ENCODE measurements around the gene NDUFA7.
A peak's percentile ranks its signal among the peaks of the same experiment; 100 is the strongest.

Gene NDUFA7

DNA sequence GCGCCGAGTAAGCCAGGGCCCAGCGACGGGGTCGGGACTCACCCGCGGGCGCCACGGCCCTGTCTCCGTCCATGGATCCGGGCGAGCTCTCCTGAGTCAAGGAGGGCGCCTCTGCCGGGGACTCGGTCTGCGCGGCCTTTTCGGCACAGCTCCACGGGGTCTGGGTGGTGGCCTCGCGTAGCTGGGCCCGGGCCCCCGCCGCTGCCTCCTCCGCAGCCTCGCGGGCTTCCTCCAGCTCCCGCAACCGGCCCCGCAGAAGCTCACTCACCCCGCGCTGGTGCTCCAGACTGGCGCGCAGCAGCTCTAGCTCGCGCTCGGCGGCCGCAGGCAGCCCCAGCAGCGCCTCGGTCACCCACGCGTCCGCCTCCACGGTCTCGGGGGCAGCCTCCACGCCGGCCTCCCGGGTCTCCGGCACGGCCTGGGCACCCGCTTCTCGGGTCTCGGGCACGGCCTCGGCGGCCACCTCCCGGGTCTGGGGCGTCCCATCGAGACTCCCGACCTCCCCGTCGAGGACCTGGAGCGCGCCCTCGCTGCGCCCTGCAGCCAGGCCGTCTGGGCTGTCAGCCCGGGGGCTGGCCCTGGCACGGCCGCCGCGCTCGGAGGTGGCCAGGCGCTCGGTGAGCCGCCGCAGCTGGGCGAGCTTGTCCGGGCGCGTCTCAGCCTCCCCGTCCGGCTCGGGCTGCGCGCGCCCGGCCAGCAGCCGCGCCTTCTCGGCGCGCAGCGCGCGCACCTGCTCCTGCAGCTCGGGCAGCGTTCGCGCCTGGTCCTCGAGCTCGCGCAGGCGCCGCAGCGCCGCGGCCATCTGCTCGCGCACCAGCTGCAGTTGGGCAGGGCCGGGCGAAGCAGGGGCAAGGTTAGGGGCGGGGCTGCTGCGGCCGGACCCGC lies 13.5 kb upstream of the NDUFA7 start:
- Histone ChIP-seq H3K4me3 (ENCODE audit: severe bottlenecking) (peak overlapping the region; percentile 39), H3K4me1 (ENCODE audit: insufficient read depth, poor library complexity, severe bottlenecking) (no peaks in the 10 kb centered on the region), H3K27me3 (ENCODE audit: insufficient read depth, poor library complexity, severe bottlenecking) (peaks cover 18% of the 10 kb centered on the region), H3K36me3 (ENCODE audit: low read depth) (no peaks in the 10 kb centered on the region), H3K27ac (ENCODE audit: poor library complexity, severe bottlenecking) (no peak overlapping the region), H3K9me3 (ENCODE audit: severe bottlenecking) (no peaks in the 10 kb centered on the region)
- TF ChIP-seq, protein P1, sequence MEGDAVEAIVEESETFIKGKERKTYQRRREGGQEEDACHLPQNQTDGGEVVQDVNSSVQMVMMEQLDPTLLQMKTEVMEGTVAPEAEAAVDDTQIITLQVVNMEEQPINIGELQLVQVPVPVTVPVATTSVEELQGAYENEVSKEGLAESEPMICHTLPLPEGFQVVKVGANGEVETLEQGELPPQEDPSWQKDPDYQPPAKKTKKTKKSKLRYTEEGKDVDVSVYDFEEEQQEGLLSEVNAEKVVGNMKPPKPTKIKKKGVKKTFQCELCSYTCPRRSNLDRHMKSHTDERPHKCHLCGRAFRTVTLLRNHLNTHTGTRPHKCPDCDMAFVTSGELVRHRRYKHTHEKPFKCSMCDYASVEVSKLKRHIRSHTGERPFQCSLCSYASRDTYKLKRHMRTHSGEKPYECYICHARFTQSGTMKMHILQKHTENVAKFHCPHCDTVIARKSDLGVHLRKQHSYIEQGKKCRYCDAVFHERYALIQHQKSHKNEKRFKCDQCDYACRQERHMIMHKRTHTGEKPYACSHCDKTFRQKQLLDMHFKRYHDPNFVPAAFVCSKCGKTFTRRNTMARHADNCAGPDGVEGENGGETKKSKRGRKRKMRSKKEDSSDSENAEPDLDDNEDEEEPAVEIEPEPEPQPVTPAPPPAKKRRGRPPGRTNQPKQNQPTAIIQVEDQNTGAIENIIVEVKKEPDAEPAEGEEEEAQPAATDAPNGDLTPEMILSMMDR (IDR thresholded peaks at IDR 0.05; ENCODE audit: poor library complexity, severe bottlenecking): no peak
- ATAC-seq (ENCODE audit: low read depth) (peak; percentile 75), DNase-seq (ENCODE audit: low spot score) (no peak)

DNA sequence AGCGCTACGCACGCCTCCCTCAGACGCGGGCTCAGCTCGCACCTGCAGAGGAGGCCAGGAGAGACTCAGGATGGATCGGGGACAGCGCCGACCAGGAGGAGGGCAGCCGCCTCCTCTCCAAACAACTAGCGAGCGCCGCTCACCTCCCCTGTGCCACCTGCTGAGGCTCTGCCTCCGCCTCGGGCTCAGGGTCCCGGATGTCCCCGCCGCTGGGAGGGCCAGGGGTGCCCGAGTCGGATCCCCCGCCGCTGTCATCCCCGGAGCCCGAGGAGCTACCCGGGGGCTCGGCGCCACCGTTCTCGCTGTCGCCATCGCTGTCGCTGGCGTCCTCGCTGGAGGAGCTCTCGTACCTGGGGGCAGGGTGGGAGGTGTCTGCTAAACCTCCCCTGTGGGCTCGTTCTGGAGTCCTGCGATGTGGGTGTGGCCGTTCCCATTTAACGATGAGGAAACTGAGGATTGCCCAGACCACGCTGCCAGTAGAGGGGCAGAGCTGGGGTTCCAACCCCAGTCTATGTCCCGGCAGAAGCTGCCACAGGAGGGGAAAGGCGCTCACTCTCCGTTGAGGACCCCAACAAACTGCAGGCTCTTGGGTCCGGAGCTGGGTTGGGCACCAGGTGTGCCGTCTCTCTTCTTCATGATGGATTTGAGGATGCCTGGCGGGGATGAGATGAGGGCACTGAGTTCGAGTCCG lies 12.7 kb upstream of the NDUFA7 start:
- DNase-seq (ENCODE audit: low spot score) (no peak), ATAC-seq (ENCODE audit: low read depth) (peak; percentile 22; the same call in 1 of the 3 replicates)
- no peaks in the 10 kb centered on the region for H3K36me3 ChIP-seq (ENCODE audit: low read depth)
- H3K27ac ChIP-seq (ENCODE audit: poor library complexity, severe bottlenecking): no peak overlapping the region
- TF ChIP-seq, protein P1 (IDR thresholded peaks at IDR 0.05; ENCODE audit: poor library complexity, severe bottlenecking): no peak
- H3K9me3 ChIP-seq (ENCODE audit: severe bottlenecking): no peaks in the 10 kb centered on the region
- H3K4me3 ChIP-seq (ENCODE audit: severe bottlenecking): peak overlapping the region; percentile 39
- peaks cover 18% of the 10 kb centered on the region for H3K27me3 ChIP-seq (ENCODE audit: insufficient read depth, poor library complexity, severe bottlenecking)
- H3K4me1 ChIP-seq (ENCODE audit: insufficient read depth, poor library complexity, severe bottlenecking): no peaks in the 10 kb centered on the region

- H3K27ac ChIP-seq (ENCODE audit: poor library complexity, severe bottlenecking): no peak overlapping the region
- H3K4me3 ChIP-seq (ENCODE audit: severe bottlenecking): no peak overlapping the region
- H3K27me3 ChIP-seq (ENCODE audit: insufficient read depth, poor library complexity, severe bottlenecking): peaks cover 18% of the 10 kb centered on the region
- TF ChIP-seq, protein P1 (IDR thresholded peaks at IDR 0.05; ENCODE audit: poor library complexity, severe bottlenecking): no peak
- DNase-seq (ENCODE audit: low spot score) (no peak), ATAC-seq (ENCODE audit: low read depth) (no peak)
- no peaks in the 10 kb centered on the region for H3K4me1 ChIP-seq (ENCODE audit: insufficient read depth, poor library complexity, severe bottlenecking)
- H3K36me3 ChIP-seq (ENCODE audit: low read depth): no peaks in the 10 kb centered on the region
- H3K9me3 ChIP-seq (ENCODE audit: severe bottlenecking): no peaks in the 10 kb centered on the region
These were observed 12.0 kb upstream of the NDUFA7 start for GRCh38 chr19:8332976-8333766.

DNA sequence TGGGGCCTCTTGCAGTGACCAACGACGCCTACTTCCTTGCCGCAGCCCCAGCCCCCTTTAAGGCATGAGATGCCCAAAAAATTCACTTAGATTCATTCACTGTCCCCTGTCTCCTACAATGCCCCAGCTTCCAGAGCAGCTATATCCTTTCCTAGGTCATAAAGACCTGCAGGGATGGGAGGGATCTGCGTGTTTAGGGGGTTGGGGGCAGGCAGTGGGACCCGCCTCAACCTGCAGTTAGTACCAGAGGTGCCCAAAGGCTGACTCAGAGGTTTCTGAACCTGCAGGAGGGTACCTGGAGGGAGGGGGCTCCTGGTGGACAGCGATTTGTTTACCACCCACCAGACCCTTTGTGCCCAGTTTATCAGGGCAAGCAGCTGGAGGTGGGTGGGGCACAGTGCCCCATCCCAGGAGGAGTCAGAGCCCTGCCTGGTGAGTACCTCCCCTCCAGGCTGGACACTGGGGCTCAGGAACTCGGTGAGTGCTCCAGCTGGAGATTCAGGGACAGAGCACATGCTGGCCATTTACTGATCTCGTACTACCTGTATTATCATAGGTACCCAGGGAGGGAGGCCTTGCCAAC lies 10.2 kb upstream of the NDUFA7 start:
- TF ChIP-seq, protein P1 (IDR thresholded peaks at IDR 0.05; ENCODE audit: poor library complexity, severe bottlenecking): no peak
- Histone ChIP-seq H3K4me3 (ENCODE audit: severe bottlenecking) (no peak overlapping the region), H3K4me1 (ENCODE audit: insufficient read depth, poor library complexity, severe bottlenecking) (no peaks in the 10 kb centered on the region), H3K36me3 (ENCODE audit: low read depth) (no peaks in the 10 kb centered on the region), H3K27ac (ENCODE audit: poor library complexity, severe bottlenecking) (no peak overlapping the region), H3K9me3 (ENCODE audit: severe bottlenecking) (no peaks in the 10 kb centered on the region), H3K27me3 (ENCODE audit: insufficient read depth, poor library complexity, severe bottlenecking) (peaks cover 18% of the 10 kb centered on the region)
- DNase-seq (ENCODE audit: low spot score) (no peak), ATAC-seq (ENCODE audit: low read depth) (no peak)

All from RWPE2 (cell line).